Neural progenitor cell (in vitro differentiated cells): ENCODE data around the gene ALAS1.

Source experiments
- CTCF ChIP-seq: fragments of 200-600 bp; sonication (generic); IDR thresholded peaks from 2 replicates; pipeline ENCODE4 v1.5.1; 2017; ENCODE audit warnings: antibody characterized with exemption, mild to moderate bottlenecking
- EZH2 ChIP-seq: fragments of 200-600 bp; sonication (generic); IDR thresholded peaks from 2 replicates; pipeline ENCODE4 v1.6.1; 2017; ENCODE audit warnings: antibody characterized with exemption, mild to moderate bottlenecking, moderate library complexity
- EZH2phosphoT487 ChIP-seq: fragments of 200-600 bp; sonication (generic); IDR thresholded peaks from 2 replicates; pipeline ENCODE4 v1.6.1; 2017; ENCODE audit warnings: antibody characterized with exemption

GRCh38 chr3:52177701-52178042, 20.3 kb upstream of the ALAS1 start:
- TF ChIP-seq CTCF (no peak), EZH2 (no peak), EZH2phosphoT487 (no peak)
